HFFc6 (cell line): ENCODE measurements around the gene C9orf85. TPM values are rescaled to one million over a fixed set of nuclear protein-coding genes. Genes with fewer than 3 reads are reported as not detected.
"Not testable (repeated sequence)": the region's sequence is repeated elsewhere in the genome, so short reads cannot be mapped to it uniquely, and the experiment has no call there.

Source experiments
- DNase-seq: peaks from one replicate; pipeline ENCODE4 v3.0.0-alpha.2; 2018
- H3K27ac Mint-ChIP-seq: 2 replicates; pipeline ENCODE4 v1.8.0; 2020; ENCODE audit warnings: mild to moderate bottlenecking, mixed read lengths
- H3K27me3 Mint-ChIP-seq: 2 replicates; pipeline ENCODE4 v1.8.0; 2021; ENCODE audit warnings: mild to moderate bottlenecking, moderate library complexity, mixed read lengths; ENCODE audit not compliant: insufficient read depth
- H3K36me3 Mint-ChIP-seq: 2 replicates; pipeline ENCODE4 v1.8.0; 2021; ENCODE audit warnings: low read depth, mixed read lengths
- H3K4me1 Mint-ChIP-seq: 2 replicates; pipeline ENCODE4 v1.8.0; 2020; ENCODE audit warnings: low read depth, mixed read lengths
- H3K4me3 Mint-ChIP-seq: 2 replicates; pipeline ENCODE4 v1.8.0; 2020; ENCODE audit warnings: mild to moderate bottlenecking, moderate library complexity, mixed read lengths
- H3K9me3 Mint-ChIP-seq: 2 replicates; pipeline ENCODE4 v1.8.0; 2020; ENCODE audit warnings: mild to moderate bottlenecking, mixed read lengths
- CTCF ChIP-seq: fragments of 200-600 bp; sonication (generic); IDR thresholded peaks from 2 replicates; pipeline ENCODE4 v1.5.0; 2021; ENCODE audit warnings: antibody characterized with exemption, mild to moderate bottlenecking
- total RNA-seq, 6 experiments: library from RNA; stranded (reverse); fragmentation: NEBNext Ultra II Directional; extraction: Animal tissue kit (Norgen Biotek cat#: 25700); gene quantifications; 2 replicates in 1 of 6; 3 replicates in 5 of 6; pipeline ENCODE4 v1.2.3, GENCODE V29; 2021

The C9orf85 gene
- total RNA-seq, 6 experiments from 2014 or later = 14.1 to 17.9 (median 15.2) TPM

GRCh38 chr9:71986900-71987299, 75.5 kb downstream of the C9orf85 start:
- no peak for DNase-seq
- H3K36me3 Mint-ChIP-seq = peaks cover 7% of the 10 kb centered on the region; the same call in 1 of the 2 replicates
- no peaks in the 10 kb centered on the region for H3K27me3 Mint-ChIP-seq
- H3K4me1 Mint-ChIP-seq = peaks cover 30% of the 10 kb centered on the region
- H3K9me3 Mint-ChIP-seq = no peaks in the 10 kb centered on the region
- TF ChIP-seq CTCF = no peak
- H3K27ac Mint-ChIP-seq = no peak overlapping the region
- no peak overlapping the region for H3K4me3 Mint-ChIP-seq

GRCh38 chr9:71987471-71988371, 76.3 kb downstream of the C9orf85 start:
- no peak overlapping the region for H3K4me3 Mint-ChIP-seq
- peaks cover 30% of the 10 kb centered on the region for H3K4me1 Mint-ChIP-seq
- TF ChIP-seq CTCF = no peak
- no peak for DNase-seq
- peaks cover 7% of the 10 kb centered on the region; the same call in 1 of the 2 replicates for H3K36me3 Mint-ChIP-seq
- no peak overlapping the region for H3K27ac Mint-ChIP-seq
- no peaks in the 10 kb centered on the region for H3K9me3 Mint-ChIP-seq
- H3K27me3 Mint-ChIP-seq = no peaks in the 10 kb centered on the region

- H3K27me3 Mint-ChIP-seq = no peaks in the 10 kb centered on the region
- H3K36me3 Mint-ChIP-seq = no peaks in the 10 kb centered on the region
- H3K4me3 Mint-ChIP-seq = no peak overlapping the region
- H3K4me1 Mint-ChIP-seq = peaks cover 10% of the 10 kb centered on the region
- H3K27ac Mint-ChIP-seq = no peak overlapping the region
- no peaks in the 10 kb centered on the region for H3K9me3 Mint-ChIP-seq
- no peak for TF ChIP-seq CTCF
- peak; percentile 1 for DNase-seq
Measured at GRCh38 chr9:71990466-71990865, 79.0 kb downstream of the C9orf85 start.

- H3K27me3 Mint-ChIP-seq = peaks cover 3% of the 10 kb centered on the region
- H3K27ac Mint-ChIP-seq = no peak overlapping the region
- H3K4me1 Mint-ChIP-seq = peaks cover 8% of the 10 kb centered on the region
- DNase-seq = no peak
- H3K4me3 Mint-ChIP-seq = no peak overlapping the region
- no peaks in the 10 kb centered on the region for H3K36me3 Mint-ChIP-seq
- H3K9me3 Mint-ChIP-seq = 0 out of 2 replicates have a peak, but pooled peaks cover 4% of the 10 kb centered on the region
- TF ChIP-seq CTCF = no peak
Measured at GRCh38 chr9:72005451-72005850, 94.0 kb downstream of the C9orf85 start.

- Mint-ChIP-seq H3K4me1 (peaks cover 8% of the 10 kb centered on the region), H3K4me3 (no peak overlapping the region), H3K36me3 (no peaks in the 10 kb centered on the region), H3K27ac (no peak overlapping the region), H3K9me3 (no peaks in the 10 kb centered on the region), H3K27me3 (no peaks in the 10 kb centered on the region; the same call in 1 of the 2 replicates)
- no peak for TF ChIP-seq CTCF
- DNase-seq = peak; percentile 46
Measured at GRCh38 chr9:72006501-72006900, 95.1 kb downstream of the C9orf85 start.

GRCh38 chr9:72007726-72008125, 96.3 kb downstream of the C9orf85 start:
- not testable (repeated sequence) for H3K36me3 Mint-ChIP-seq, H3K4me3 Mint-ChIP-seq, H3K9me3 Mint-ChIP-seq, H3K4me1 Mint-ChIP-seq, H3K27ac Mint-ChIP-seq, DNase-seq, H3K27me3 Mint-ChIP-seq
